Calu3 (cell line): ENCODE measurements around the gene HIRA. TPM values are rescaled to one million over a fixed set of nuclear protein-coding genes. Genes with fewer than 3 reads are reported as not detected.

ENCODE experiments used
- BruUV-seq: library from RNA; stranded (reverse); fragments of 400-500 nt; replicated peaks from 2 replicates; lab custom pipeline; 2021; lab: Mats Ljungman, UMichigan
- CTCF ChIA-PET: fragments of 300-600 bp; sonication (Branson Sonifier 250); formaldehyde crosslinking; loops from one replicate; lab custom pipeline; 2022; ENCODE audit warnings: antibody characterized with exemption; lab: Charles Lee
- DNase-seq: peaks from one replicate; pipeline ENCODE4 v3.0.0; 2022
- H3K27ac Mint-ChIP-seq: one replicate; pipeline ENCODE4 v1.8.0; 2022; ENCODE audit warnings: mixed read lengths; ENCODE audit not compliant: unreplicated experiment
- H3K27me3 Mint-ChIP-seq: one replicate; pipeline ENCODE4 v1.8.0; 2022; ENCODE audit warnings: mixed read lengths; ENCODE audit not compliant: unreplicated experiment
- H3K36me3 Mint-ChIP-seq: one replicate; pipeline ENCODE4 v1.8.0; 2022; ENCODE audit warnings: mild to moderate bottlenecking, moderate library complexity, mixed read lengths; ENCODE audit not compliant: insufficient read depth, unreplicated experiment
- H3K4me1 Mint-ChIP-seq: one replicate; pipeline ENCODE4 v1.8.0; 2022; ENCODE audit warnings: mild to moderate bottlenecking, low read depth, mixed read lengths; ENCODE audit not compliant: unreplicated experiment
- H3K4me3 Mint-ChIP-seq: one replicate; pipeline ENCODE4 v1.8.0; 2022; ENCODE audit warnings: mild to moderate bottlenecking, low read depth, moderate library complexity, mixed read lengths; ENCODE audit not compliant: unreplicated experiment
- H3K9me3 Mint-ChIP-seq: one replicate; pipeline ENCODE4 v1.8.0; 2022; ENCODE audit warnings: low read depth, mixed read lengths; ENCODE audit not compliant: unreplicated experiment
- intact Hi-C: fragments of 100-400 bp; cut with micrococcal nuclease; formaldehyde crosslinking; loops from one replicate; pipeline ENCODE4 v1.10.0; 2022; ENCODE audit not compliant: unreplicated experiment
- total RNA-seq: library from RNA; stranded (reverse); gene quantifications from 2 replicates; pipeline ENCODE4 v1.2.3, GENCODE V29; 2022
- TF ChIP-seq, protein P1 (sequence below): fragments of 200-600 bp; IDR thresholded peaks from one replicate; pipeline ENCODE4 v1.8.0; 2022; ENCODE audit warnings: antibody characterized with exemption; ENCODE audit not compliant: unreplicated experiment

Gene HIRA
- total RNA-seq, 1 experiment from 2014 or later = 36.4 TPM

DNA sequence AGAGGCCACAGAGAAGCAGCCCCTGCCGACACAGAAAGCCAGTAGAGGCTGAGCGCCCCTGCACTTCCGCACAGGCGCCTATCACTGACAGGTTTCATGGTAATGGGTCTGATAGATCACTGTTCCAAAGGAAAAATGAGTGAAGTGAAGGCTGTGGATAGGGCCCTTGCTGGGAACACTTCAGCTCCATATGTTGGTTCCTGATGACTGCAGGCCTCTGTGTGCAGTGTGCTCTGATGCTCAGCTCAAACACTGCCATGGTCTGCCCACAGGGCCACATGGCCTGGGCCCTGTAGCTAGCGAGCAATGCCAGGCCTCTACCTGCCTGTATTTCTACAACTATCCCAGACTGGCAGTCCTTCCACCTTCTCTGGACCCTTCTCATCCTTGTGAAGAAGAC, 77.3 kb downstream of the HIRA start:
- TF ChIP-seq, protein P1, sequence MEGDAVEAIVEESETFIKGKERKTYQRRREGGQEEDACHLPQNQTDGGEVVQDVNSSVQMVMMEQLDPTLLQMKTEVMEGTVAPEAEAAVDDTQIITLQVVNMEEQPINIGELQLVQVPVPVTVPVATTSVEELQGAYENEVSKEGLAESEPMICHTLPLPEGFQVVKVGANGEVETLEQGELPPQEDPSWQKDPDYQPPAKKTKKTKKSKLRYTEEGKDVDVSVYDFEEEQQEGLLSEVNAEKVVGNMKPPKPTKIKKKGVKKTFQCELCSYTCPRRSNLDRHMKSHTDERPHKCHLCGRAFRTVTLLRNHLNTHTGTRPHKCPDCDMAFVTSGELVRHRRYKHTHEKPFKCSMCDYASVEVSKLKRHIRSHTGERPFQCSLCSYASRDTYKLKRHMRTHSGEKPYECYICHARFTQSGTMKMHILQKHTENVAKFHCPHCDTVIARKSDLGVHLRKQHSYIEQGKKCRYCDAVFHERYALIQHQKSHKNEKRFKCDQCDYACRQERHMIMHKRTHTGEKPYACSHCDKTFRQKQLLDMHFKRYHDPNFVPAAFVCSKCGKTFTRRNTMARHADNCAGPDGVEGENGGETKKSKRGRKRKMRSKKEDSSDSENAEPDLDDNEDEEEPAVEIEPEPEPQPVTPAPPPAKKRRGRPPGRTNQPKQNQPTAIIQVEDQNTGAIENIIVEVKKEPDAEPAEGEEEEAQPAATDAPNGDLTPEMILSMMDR = no peak
- CTCF ChIA-PET = interaction anchor here (0.7 kb wide), 1 partner anchor 8 kb away, joined by 4 read pairs; no protein-coding TSS in a partner anchor
- H3K4me3 Mint-ChIP-seq = no peak overlapping the region
- intact Hi-C loops = no loop called here
- no TSS peak for BruUV-seq
- peaks cover 32% of the 10 kb centered on the region for H3K36me3 Mint-ChIP-seq
- H3K27ac Mint-ChIP-seq = no peak overlapping the region
- no peaks in the 10 kb centered on the region for H3K9me3 Mint-ChIP-seq
- no peaks in the 10 kb centered on the region for H3K4me1 Mint-ChIP-seq
- no peak for DNase-seq
- no peaks in the 10 kb centered on the region for H3K27me3 Mint-ChIP-seq

DNA sequence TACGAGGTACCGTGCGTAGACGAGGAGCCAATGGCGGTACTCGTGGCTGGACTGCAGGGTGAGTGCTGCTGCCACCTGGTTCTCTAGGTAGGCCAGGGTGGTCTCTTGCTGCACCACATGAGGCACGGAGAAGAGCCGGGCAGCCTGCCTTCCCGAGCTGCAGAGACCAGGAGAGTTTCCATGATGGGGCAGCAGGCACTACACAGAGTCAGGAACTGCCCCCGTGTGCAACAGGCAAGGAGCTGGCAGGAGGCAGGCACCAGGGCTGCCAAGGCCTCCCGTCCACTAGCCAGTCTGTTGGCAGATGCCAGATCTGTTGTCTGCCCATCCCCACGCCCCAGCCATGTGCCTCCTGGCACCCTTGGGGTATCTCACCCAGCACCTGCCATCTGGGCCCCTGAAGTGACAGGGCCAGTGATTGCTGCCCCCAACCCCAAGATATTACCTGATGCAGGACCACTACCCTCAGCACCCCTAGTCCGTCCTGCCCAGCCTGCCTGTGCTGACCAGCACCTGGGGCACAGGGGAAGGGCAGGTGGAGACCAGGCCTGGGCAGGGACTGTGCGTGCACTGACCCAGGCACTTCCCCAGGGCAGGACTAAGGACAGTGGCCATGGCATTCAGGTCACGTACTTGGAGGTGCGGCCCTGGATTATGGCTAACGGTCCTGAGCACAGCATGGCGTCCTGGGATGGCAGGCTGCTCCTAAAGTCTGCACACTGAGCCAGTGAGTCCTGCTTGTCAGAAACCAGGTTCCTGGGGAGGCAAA, 78.0 kb downstream of the HIRA start:
- TF ChIP-seq, protein P1 = no peak
- no peaks in the 10 kb centered on the region for H3K4me1 Mint-ChIP-seq
- intact Hi-C loops = no loop called here
- H3K9me3 Mint-ChIP-seq = no peaks in the 10 kb centered on the region
- no peak overlapping the region for H3K27ac Mint-ChIP-seq
- no peak overlapping the region for H3K4me3 Mint-ChIP-seq
- no peaks in the 10 kb centered on the region for H3K27me3 Mint-ChIP-seq
- DNase-seq = no peak
- no TSS peak for BruUV-seq
- CTCF ChIA-PET = interaction anchor here (0.7 kb wide), 1 partner anchor 9 kb away, joined by 4 read pairs; no protein-coding TSS in a partner anchor
- peaks cover 32% of the 10 kb centered on the region for H3K36me3 Mint-ChIP-seq

DNA sequence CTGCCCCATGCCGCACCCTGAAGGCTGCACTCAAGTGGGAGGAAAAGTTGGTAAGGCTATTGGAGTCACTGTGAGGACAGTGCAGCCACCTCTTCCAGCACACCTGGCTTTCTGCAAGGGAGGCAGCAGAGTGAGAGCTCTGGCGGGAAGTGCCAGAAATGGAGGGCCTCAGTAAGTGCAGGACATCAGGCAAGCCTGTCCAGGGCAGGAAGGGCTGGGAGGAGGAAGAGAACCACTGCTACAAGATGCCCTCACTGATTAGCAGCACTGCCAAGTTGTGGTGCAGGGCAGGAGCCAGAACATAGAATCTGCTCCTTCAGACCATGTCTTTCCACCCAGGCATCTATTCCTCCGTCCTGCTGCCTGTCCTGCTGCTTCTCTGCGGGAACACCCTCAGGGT, 78.8 kb downstream of the HIRA start:
- no peak for DNase-seq
- Mint-ChIP-seq H3K9me3 (no peaks in the 10 kb centered on the region), H3K27me3 (no peaks in the 10 kb centered on the region), H3K4me1 (no peaks in the 10 kb centered on the region), H3K4me3 (no peak overlapping the region), H3K27ac (no peak overlapping the region), H3K36me3 (peaks cover 26% of the 10 kb centered on the region)
- TF ChIP-seq, protein P1 = no peak
- no TSS peak for BruUV-seq
- intact Hi-C loops = no loop called here
- CTCF ChIA-PET = no interaction called here

DNA sequence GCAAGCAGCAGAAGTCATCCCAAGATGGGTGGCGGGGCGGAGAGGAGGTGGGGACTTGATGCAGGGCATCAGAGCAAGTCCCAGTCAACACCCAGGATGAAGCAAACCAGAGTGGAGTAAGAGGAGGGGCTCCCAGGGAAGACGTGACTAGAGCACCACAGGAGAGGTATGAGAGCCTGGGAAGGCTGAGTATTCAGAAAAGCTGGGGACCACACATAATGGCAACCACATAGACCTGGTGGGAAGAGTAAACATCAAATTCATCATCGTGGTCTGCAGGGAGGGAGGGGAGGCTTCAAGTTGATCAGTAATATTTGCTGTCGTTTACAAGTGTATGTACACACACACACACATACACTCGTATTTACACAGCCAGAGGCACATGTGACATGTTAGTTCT, 79.3 kb downstream of the HIRA start:
- H3K4me3 Mint-ChIP-seq = no peak overlapping the region

More for the DNA sequence above, 79.3 kb downstream of the HIRA start:
- Mint-ChIP-seq H3K27me3 (no peaks in the 10 kb centered on the region), H3K4me1 (no peaks in the 10 kb centered on the region), H3K27ac (no peak overlapping the region), H3K9me3 (no peaks in the 10 kb centered on the region), H3K36me3 (peaks cover 26% of the 10 kb centered on the region)
- CTCF ChIA-PET = no interaction called here
- TF ChIP-seq, protein P1 = no peak
- BruUV-seq = no TSS peak
- intact Hi-C loops = no loop called here
- no peak for DNase-seq
